Ovary (tissue), 9 donors: ENCODE results near the gene DOCK4. TPM values are rescaled to one million over a fixed set of nuclear protein-coding genes. Genes with fewer than 3 reads are reported as not detected.

Source experiments
- DNase-seq, 5 donors: peaks; one replicate each; pipeline ENCODE4 v3.0.0-alpha.2; 2019 to 2020
- H3K27ac ChIP-seq, 2 donors: fragments of 200-600 bp; one replicate each; pipeline versions ENCODE4 v1.5.1 to v1.8.0; 2019 to 2022
- H3K27me3 ChIP-seq: fragments of 200-600 bp; one replicate; pipeline ENCODE4 v1.8.0; 2022
- H3K36me3 ChIP-seq: fragments of 200-600 bp; sonication (generic); one replicate; pipeline ENCODE4 v1.5.1; 2019
- H3K4me1 ChIP-seq: one replicate; pipeline ENCODE4 v1.8.1; 2013; ENCODE audit warnings: mild to moderate bottlenecking, moderate library complexity; ENCODE audit not compliant: insufficient read depth
- H3K4me3 ChIP-seq: fragments of 200-600 bp; sonication (generic); one replicate; pipeline ENCODE4 v1.5.1; 2017
- H3K9me3 ChIP-seq, 2 donors: fragments of 200-600 bp in 1 of 2; sonication (generic) in 1 of 2; one replicate each; pipeline versions ENCODE4 v1.5.1 to v1.8.1; 2013 to 2019; ENCODE audit warnings: mild to moderate bottlenecking in 1 of 2, moderate library complexity in 1 of 2
- EP300 ChIP-seq: sonication (generic); formaldehyde crosslinking; IDR thresholded peaks from one replicate; pipeline ENCODE4 v1.6.1; 2017; ENCODE audit warnings: antibody characterized with exemption
- POLR2A ChIP-seq: fragments of 450-650 bp; IDR thresholded peaks from one replicate; pipeline ENCODE4 v1.6.1; 2017; ENCODE audit warnings: antibody characterized with exemption, mild to moderate bottlenecking, moderate library complexity
- WGBS, 3 donors: extraction: QIAGEN DNeasy Blood & Tissue Kit in 1 of 3; methylation state at CpG; one replicate each; pipeline versions ENCODE4 v1.1.5 to v1.1.7; 2013 to 2017; 5-methylcytosine and 5-hydroxymethylcytosine counted together
- intact Hi-C, 4 donors: fragments of 100-400 bp; cut with DNase I; formaldehyde crosslinking; loops; one replicate each; pipeline versions ENCODE4 v1.11.0 to v1.15.1; 2022 to 2023
- polyA plus RNA-seq, 2 donors: library from polyadenylated mRNA; stranded (reverse); fragments of 200-250 nt in 1 of 2; fragments of 350-450 nt in 1 of 2; fragmentation: Illumina TruSeq in 1 of 2; extraction: RNeasy Lipid Tissue Mini Kit (QIAGEN cat#74804) in 1 of 2; gene quantifications; one replicate each; pipeline ENCODE4 v1.2.3, GENCODE V29; 2013 to 2014
- total RNA-seq, 7 donors: library from RNA; depleted of rRNA in 2 of 7; stranded (reverse); fragments of >200 nt in 2 of 7; fragmentation: NEBNext Ultra II Directional in 3 of 7; extraction: Animal tissue kit (Norgen Biotek cat#: 25700) in 3 of 7; gene quantifications; one replicate each; pipeline versions ENCODE4 v1.1.0 to v1.2.4, GENCODE V29; 2016 to 2023
- TF ChIP-seq, protein P1 (sequence below), 3 donors: fragments of 450-650 bp in 2 of 3; fragments of 200-600 bp in 1 of 3; IDR thresholded peaks; one replicate each; pipeline versions ENCODE4 v1.5.1 to v1.8.0; 2016 to 2022; ENCODE audit warnings: antibody characterized with exemption in 3 of 3, mild to moderate bottlenecking in 1 of 3
- donor health status: DM: no; HTN: no; CAD: no; lungs with moderate emphysema.
- donor health status: DM: no; HTN: no; CAD: no.
- donor health status: Bipolar disorder and iron deficiency.
- donor health status: DM: yes; HTN: yes; CAD: no.
- donor health status: DM: no; HTN: no; CAD: no.
- donor health status: DM: yes; HTN: yes; CAD: no.

The DOCK4 gene
- total and polyA plus RNA-seq, 9 donors: 9.5 to 39.7 (median 27.3) TPM

- Histone ChIP-seq H3K4me3 (no peak overlapping the region), H3K27me3 (no peaks in the 10 kb centered on the region), H3K27ac (no peak overlapping the region), H3K9me3 (no peaks in the 10 kb centered on the region), H3K4me1 (peaks cover 18% of the 10 kb centered on the region), H3K36me3 (no peaks in the 10 kb centered on the region)
- intact Hi-C loops: no loop called here
- no peak for DNase-seq
- TF ChIP-seq EP300: no peak
- TF ChIP-seq, protein P1, sequence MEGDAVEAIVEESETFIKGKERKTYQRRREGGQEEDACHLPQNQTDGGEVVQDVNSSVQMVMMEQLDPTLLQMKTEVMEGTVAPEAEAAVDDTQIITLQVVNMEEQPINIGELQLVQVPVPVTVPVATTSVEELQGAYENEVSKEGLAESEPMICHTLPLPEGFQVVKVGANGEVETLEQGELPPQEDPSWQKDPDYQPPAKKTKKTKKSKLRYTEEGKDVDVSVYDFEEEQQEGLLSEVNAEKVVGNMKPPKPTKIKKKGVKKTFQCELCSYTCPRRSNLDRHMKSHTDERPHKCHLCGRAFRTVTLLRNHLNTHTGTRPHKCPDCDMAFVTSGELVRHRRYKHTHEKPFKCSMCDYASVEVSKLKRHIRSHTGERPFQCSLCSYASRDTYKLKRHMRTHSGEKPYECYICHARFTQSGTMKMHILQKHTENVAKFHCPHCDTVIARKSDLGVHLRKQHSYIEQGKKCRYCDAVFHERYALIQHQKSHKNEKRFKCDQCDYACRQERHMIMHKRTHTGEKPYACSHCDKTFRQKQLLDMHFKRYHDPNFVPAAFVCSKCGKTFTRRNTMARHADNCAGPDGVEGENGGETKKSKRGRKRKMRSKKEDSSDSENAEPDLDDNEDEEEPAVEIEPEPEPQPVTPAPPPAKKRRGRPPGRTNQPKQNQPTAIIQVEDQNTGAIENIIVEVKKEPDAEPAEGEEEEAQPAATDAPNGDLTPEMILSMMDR (IDR thresholded peaks at IDR 0.05): no peak
- TF ChIP-seq POLR2A: no peak
Observed at GRCh38 chr7:112018305-112019030, 187.7 kb downstream of the DOCK4 start.

DNA sequence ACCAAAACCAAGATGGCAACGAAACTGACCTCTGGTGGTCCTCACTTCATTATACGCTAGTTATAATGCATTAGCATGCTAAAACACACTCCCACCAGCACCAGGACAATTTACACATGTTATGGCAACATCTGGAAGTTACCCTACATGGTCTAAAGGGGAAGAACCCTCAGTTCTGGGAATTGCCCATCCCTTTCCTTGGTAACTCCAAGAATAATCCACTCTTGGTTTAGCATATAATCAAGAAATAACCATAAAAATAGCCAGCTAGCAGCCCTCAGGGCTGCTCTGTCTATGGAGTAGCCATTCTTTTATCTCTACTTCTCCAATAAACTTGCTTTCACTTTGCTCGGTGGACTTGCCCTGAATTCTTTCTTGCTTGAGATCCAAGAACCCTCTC lies 191.1 kb downstream of the DOCK4 start:
- Histone ChIP-seq H3K27ac (no peak overlapping the region), H3K27me3 (no peaks in the 10 kb centered on the region), H3K9me3 (no peaks in the 10 kb centered on the region), H3K36me3 (no peaks in the 10 kb centered on the region), H3K4me3 (no peak overlapping the region), H3K4me1 (peaks cover 13% of the 10 kb centered on the region)
- TF ChIP-seq, protein P1 (IDR thresholded peaks at IDR 0.05): no peak
- no peak for TF ChIP-seq POLR2A
- TF ChIP-seq EP300: no peak
- DNase-seq: no peak
- 96 to 97% (median 96%) methylated on average over 3 of the region's 3 CpGs for WGBS, 3 donors
- intact Hi-C loops: no loop called here

- TF ChIP-seq POLR2A (no peak), EP300 (no peak)
- TF ChIP-seq, protein P1 (IDR thresholded peaks at IDR 0.05): no peak
- Histone ChIP-seq H3K36me3 (no peaks in the 10 kb centered on the region), H3K27ac (no peak overlapping the region), H3K9me3 (no peaks in the 10 kb centered on the region), H3K4me1 (peaks cover 13% of the 10 kb centered on the region), H3K4me3 (no peak overlapping the region), H3K27me3 (no peaks in the 10 kb centered on the region)
- WGBS, 3 donors: 94 to 100% (median 94%) methylated on average over 1 of the region's 1 CpG
- intact Hi-C loops: no loop called here
- DNase-seq: no peak
Observed at GRCh38 chr7:112014347-112014746, 191.9 kb downstream of the DOCK4 start.

DNA sequence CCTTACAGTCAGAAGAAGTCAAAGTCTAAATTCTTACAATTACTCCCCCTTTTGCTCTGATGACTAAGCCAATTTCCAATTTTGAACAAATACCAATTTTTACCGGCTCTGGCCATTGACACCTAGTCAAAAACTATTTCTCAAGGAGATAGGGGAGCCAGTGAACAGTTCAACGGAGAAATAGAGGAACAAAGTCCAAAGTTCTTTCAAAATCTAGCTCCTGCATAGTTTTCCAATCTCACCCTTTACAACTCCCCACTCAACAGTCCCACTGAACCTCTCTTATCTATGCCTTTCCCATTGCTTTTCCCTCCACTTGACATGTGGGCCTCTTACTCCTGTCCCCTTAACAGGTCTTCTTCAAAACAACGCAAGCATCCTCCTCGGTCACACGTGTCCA lies 192.9 kb downstream of the DOCK4 start:
- H3K4me3 ChIP-seq: no peak overlapping the region
- no peak for DNase-seq
- no peaks in the 10 kb centered on the region for H3K36me3 ChIP-seq
- 89 to 92% (median 90%) methylated on average over 5 of the region's 5 CpGs for WGBS, 3 donors
- peaks cover 13% of the 10 kb centered on the region for H3K4me1 ChIP-seq
- H3K27me3 ChIP-seq: no peaks in the 10 kb centered on the region
- H3K9me3 ChIP-seq: no peaks in the 10 kb centered on the region
- intact Hi-C loops: no loop called here
- no peak overlapping the region for H3K27ac ChIP-seq
- TF ChIP-seq EP300 (no peak), POLR2A (no peak)
- TF ChIP-seq, protein P1 (IDR thresholded peaks at IDR 0.05): no peak
